ENCODE results near the gene EPB41L5. TPM values are rescaled to one million over a fixed set of nuclear protein-coding genes. Genes with fewer than 3 reads are reported as not detected.
A peak's percentile ranks its signal among the peaks of the same experiment; 100 is the strongest.

Gene EPB41L5
- total and polyA plus RNA-seq, 10 of the 15 experiments (the other 5 are each of a cell fraction or from before 2014, with no cell fraction given) = 2.1 to 20.4 (median 8.2) TPM

DNA sequence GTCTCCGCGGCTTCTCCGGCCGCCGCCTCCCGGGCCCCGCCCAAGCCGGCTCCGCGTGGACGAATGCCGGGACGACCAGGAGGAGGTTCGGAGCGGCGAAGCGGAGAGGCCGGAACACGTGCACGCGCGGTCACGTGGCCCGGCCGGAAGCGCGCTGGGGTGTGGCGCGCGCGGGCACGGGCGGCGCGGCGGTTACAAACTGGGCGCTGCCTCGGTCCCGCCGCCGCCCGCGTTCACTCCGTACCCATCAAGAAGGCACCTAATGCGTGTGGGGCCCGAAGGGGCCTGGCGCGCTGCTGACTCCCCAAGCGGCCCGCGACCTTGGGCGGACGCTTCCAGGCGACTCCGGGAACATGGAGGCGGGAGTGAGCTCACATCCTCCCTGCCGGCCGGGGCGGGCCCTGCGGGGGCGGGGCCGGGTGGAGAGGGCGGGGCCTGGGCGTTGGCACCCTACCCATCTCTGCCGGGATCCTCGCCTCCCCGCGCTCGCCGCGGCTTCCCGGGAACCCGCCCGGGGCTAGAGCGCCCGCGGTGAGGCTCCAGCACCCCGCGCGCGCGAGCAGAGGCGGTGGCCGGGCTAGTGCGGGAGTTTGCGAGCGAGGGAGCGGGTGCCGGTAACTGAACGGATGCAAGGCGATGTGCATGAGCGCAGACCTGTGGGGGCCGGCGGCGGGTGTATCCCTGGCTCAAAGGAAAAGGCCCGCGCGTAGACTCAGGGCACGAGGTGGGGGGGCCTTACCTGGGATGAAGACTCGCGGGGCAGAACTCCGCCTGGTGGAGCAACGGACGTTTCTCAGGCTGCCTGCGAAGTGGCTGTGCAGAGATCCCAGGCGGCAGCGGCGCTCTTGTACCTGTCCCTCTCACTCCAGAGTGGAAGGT is 210.4 kb downstream of the EPB41L5 start, which contains the start of gene TMEM185B (continued):
- TF ChIP-seq, protein P1, sequence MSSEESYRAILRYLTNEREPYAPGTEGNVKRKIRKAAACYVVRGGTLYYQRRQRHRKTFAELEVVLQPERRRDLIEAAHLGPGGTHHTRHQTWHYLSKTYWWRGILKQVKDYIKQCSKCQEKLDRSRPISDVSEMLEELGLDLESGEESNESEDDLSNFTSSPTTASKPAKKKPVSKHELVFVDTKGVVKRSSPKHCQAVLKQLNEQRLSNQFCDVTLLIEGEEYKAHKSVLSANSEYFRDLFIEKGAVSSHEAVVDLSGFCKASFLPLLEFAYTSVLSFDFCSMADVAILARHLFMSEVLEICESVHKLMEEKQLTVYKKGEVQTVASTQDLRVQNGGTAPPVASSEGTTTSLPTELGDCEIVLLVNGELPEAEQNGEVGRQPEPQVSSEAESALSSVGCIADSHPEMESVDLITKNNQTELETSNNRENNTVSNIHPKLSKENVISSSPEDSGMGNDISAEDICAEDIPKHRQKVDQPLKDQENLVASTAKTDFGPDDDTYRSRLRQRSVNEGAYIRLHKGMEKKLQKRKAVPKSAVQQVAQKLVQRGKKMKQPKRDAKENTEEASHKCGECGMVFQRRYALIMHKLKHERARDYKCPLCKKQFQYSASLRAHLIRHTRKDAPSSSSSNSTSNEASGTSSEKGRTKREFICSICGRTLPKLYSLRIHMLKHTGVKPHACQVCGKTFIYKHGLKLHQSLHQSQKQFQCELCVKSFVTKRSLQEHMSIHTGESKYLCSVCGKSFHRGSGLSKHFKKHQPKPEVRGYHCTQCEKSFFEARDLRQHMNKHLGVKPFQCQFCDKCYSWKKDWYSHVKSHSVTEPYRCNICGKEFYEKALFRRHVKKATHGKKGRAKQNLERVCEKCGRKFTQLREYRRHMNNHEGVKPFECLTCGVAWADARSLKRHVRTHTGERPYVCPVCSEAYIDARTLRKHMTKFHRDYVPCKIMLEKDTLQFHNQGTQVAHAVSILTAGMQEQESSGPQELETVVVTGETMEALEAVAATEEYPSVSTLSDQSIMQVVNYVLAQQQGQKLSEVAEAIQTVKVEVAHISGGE (CRISPR knock-in tag; IDR thresholded peaks at IDR 0.05) = peak; percentile 54
- TF ChIP-seq, protein P2, sequence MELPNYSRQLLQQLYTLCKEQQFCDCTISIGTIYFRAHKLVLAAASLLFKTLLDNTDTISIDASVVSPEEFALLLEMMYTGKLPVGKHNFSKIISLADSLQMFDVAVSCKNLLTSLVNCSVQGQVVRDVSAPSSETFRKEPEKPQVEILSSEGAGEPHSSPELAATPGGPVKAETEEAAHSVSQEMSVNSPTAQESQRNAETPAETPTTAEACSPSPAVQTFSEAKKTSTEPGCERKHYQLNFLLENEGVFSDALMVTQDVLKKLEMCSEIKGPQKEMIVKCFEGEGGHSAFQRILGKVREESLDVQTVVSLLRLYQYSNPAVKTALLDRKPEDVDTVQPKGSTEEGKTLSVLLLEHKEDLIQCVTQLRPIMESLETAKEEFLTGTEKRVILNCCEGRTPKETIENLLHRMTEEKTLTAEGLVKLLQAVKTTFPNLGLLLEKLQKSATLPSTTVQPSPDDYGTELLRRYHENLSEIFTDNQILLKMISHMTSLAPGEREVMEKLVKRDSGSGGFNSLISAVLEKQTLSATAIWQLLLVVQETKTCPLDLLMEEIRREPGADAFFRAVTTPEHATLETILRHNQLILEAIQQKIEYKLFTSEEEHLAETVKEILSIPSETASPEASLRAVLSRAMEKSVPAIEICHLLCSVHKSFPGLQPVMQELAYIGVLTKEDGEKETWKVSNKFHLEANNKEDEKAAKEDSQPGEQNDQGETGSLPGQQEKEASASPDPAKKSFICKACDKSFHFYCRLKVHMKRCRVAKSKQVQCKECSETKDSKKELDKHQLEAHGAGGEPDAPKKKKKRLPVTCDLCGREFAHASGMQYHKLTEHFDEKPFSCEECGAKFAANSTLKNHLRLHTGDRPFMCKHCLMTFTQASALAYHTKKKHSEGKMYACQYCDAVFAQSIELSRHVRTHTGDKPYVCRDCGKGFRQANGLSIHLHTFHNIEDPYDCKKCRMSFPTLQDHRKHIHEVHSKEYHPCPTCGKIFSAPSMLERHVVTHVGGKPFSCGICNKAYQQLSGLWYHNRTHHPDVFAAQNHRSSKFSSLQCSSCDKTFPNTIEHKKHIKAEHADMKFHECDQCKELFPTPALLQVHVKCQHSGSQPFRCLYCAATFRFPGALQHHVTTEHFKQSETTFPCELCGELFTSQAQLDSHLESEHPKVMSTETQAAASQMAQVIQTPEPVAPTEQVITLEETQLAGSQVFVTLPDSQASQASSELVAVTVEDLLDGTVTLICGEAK (IDR thresholded peaks at IDR 0.05; ENCODE audit: borderline replicate concordance) = no peak
- TF ChIP-seq YY1 (IDR thresholded peaks at IDR 0.05; ENCODE audit: low read depth, low read length) (peak; percentile 84), SIN3A (IDR thresholded peaks at IDR 0.05; ENCODE audit: low read depth, low read length) (no peak; the same call in 1 of the 2 replicates), SP1 (IDR thresholded peaks at IDR 0.05; ENCODE audit: low read depth, low read length) (no peak), RFX5 (IDR thresholded peaks at IDR 0.05; ENCODE audit: low read depth, low read length) (no peak), ZNF217 (IDR thresholded peaks at IDR 0.05) (peak; percentile 75; the same call in 1 of the 2 replicates), KDM1A (IDR thresholded peaks at IDR 0.05; ENCODE audit: borderline replicate concordance) (no peak), ZSCAN29 (IDR thresholded peaks at IDR 0.05) (no peak), DPF2 (IDR thresholded peaks at IDR 0.05) (peak; percentile 89), SUPT20H (IDR thresholded peaks at IDR 0.05; ENCODE audit: borderline replicate concordance, control insufficient read depth, low read depth, low read length) (no peak), SMC3 (IDR thresholded peaks at IDR 0.05; ENCODE audit: borderline replicate concordance, low read length) (peak; percentile 29; the same call in 1 of the 2 replicates), NFXL1 (IDR thresholded peaks at IDR 0.05; ENCODE audit: borderline replicate concordance) (0 out of 2 replicates have a peak, but pooled peaks have one; percentile 37), TCF7 (IDR thresholded peaks at IDR 0.05; ENCODE audit: borderline replicate concordance) (no peak), WRNIP1 (IDR thresholded peaks at IDR 0.05; ENCODE audit: borderline replicate concordance, low read depth, low read length) (no peak), SRF (IDR thresholded peaks at IDR 0.05; ENCODE audit: low read depth in 2 of 2, low read length in 2 of 2) (no peak), NR2C1 (IDR thresholded peaks at IDR 0.05) (peak; percentile 54), NFIC (IDR thresholded peaks at IDR 0.05; ENCODE audit: low read depth, low read length) (no peak)
- TF ChIP-seq, protein P3, sequence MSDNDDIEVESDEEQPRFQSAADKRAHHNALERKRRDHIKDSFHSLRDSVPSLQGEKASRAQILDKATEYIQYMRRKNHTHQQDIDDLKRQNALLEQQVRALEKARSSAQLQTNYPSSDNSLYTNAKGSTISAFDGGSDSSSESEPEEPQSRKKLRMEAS (IDR thresholded peaks at IDR 0.05; ENCODE audit: low read depth, low read length) = peak; percentile 96
- TF ChIP-seq, protein P4, sequence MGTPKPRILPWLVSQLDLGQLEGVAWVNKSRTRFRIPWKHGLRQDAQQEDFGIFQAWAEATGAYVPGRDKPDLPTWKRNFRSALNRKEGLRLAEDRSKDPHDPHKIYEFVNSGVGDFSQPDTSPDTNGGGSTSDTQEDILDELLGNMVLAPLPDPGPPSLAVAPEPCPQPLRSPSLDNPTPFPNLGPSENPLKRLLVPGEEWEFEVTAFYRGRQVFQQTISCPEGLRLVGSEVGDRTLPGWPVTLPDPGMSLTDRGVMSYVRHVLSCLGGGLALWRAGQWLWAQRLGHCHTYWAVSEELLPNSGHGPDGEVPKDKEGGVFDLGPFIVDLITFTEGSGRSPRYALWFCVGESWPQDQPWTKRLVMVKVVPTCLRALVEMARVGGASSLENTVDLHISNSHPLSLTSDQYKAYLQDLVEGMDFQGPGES (IDR thresholded peaks at IDR 0.05) = 0 out of 2 replicates have a peak, but pooled peaks have one; percentile 14
- TF ChIP-seq, protein P5, sequence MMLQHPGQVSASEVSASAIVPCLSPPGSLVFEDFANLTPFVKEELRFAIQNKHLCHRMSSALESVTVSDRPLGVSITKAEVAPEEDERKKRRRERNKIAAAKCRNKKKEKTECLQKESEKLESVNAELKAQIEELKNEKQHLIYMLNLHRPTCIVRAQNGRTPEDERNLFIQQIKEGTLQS (IDR thresholded peaks at IDR 0.05; ENCODE audit: borderline replicate concordance, extremely low read depth, low read depth, low read length) = peak; percentile 91

Data from GM12878 (cell line).